Vagina (tissue), 2 donors: Measurements from ENCODE around the gene ACTN4. TPM values are rescaled to one million over a fixed set of nuclear protein-coding genes. Genes with fewer than 3 reads are reported as not detected.

ENCODE experiments used
- DNase-seq, 2 donors: peaks; one replicate each; pipeline ENCODE4 v3.0.0-alpha.2; 2017; ENCODE audit errors: extremely low spot score in 2 of 2
- H3K27ac ChIP-seq: fragments of 200-600 bp; sonication (generic); one replicate; pipeline ENCODE4 v1.5.1; 2019
- H3K27me3 ChIP-seq: fragments of 200-600 bp; sonication (generic); one replicate; pipeline ENCODE4 v1.5.1; 2019
- H3K36me3 ChIP-seq, 2 donors: fragments of 200-600 bp; sonication (generic); one replicate each; pipeline ENCODE4 v1.5.1; 2017 to 2019
- H3K4me1 ChIP-seq: fragments of 200-600 bp; sonication (generic); one replicate; pipeline ENCODE4 v1.5.1; 2019
- H3K4me3 ChIP-seq, 2 donors: fragments of 200-600 bp; sonication (generic); 1 replicate in 1 of 2; 2 replicates in 1 of 2; pipeline ENCODE4 v1.5.1; 2016 to 2019
- H3K9me3 ChIP-seq: fragments of 200-600 bp; sonication (generic); one replicate; pipeline ENCODE4 v1.5.1; 2019
- CTCF ChIP-seq, 3 experiments: fragments of 450-650 bp in 2 of 3; fragments of 200-600 bp in 1 of 3; sonication (generic) in 1 of 3; IDR thresholded peaks; one replicate each; pipeline ENCODE4 v1.5.1; 2017 to 2019; ENCODE audit warnings: antibody characterized with exemption in 3 of 3, mild to moderate bottlenecking in 2 of 3, moderate library complexity in 2 of 3
- POLR2A ChIP-seq, 2 donors: fragments of 450-650 bp; IDR thresholded peaks; one replicate each; pipeline ENCODE4 v1.6.1; 2017; ENCODE audit warnings: antibody characterized with exemption in 2 of 2, mild to moderate bottlenecking in 2 of 2, moderate library complexity in 2 of 2
- POLR2AphosphoS5 ChIP-seq, 2 donors: sonication (generic); formaldehyde crosslinking; IDR thresholded peaks; one replicate each; pipeline ENCODE4 v1.9.0; 2017; ENCODE audit warnings: antibody characterized with exemption in 2 of 2, mild to moderate bottlenecking in 2 of 2, low read depth in 1 of 2; ENCODE audit not compliant: insufficient read depth in 1 of 2
- intact Hi-C: fragments of 100-400 bp; cut with DNase I; formaldehyde crosslinking; loops from one replicate; pipeline ENCODE4 v1.15.1; 2023
- total RNA-seq: library from RNA; depleted of rRNA; stranded (reverse); fragments of >200 nt; gene quantifications from one replicate; pipeline ENCODE4 v1.2.3, GENCODE V29; 2016

ACTN4 gene
- total RNA-seq, 1 donor from 2014 or later: 513 TPM

GRCh38 chr19:38712161-38712748 lies 64.8 kb downstream of the ACTN4 start:
- Histone ChIP-seq H3K4me3 (no peak overlapping the region), H3K36me3 (peaks cover 0 to 76% of the 10 kb centered on the region in 2 donors), H3K27ac (peak overlapping the region; percentile 65), H3K9me3 (no peaks in the 10 kb centered on the region), H3K4me1 (peaks cover 61% of the 10 kb centered on the region), H3K27me3 (no peaks in the 10 kb centered on the region)
- TF ChIP-seq POLR2A (IDR thresholded peaks at IDR 0.05): no peak
- no peak for TF ChIP-seq POLR2AphosphoS5 (IDR thresholded peaks at IDR 0.05; ENCODE audit: insufficient read depth in 1 of 2, low read depth in 1 of 2)
- TF ChIP-seq CTCF (IDR thresholded peaks at IDR 0.05): no peak
- no peak for DNase-seq
- intact Hi-C loops: no loop called here

GRCh38 chr19:38713227-38713649 lies 65.8 kb downstream of the ACTN4 start:
- no peak for DNase-seq
- intact Hi-C loops: no loop called here
- Histone ChIP-seq H3K9me3 (no peaks in the 10 kb centered on the region), H3K4me1 (peaks cover 52% of the 10 kb centered on the region), H3K27ac (peak overlapping the region; percentile 65), H3K27me3 (no peaks in the 10 kb centered on the region), H3K4me3 (no peak overlapping the region), H3K36me3 (peaks cover 0 to 78% of the 10 kb centered on the region in 2 donors)
- TF ChIP-seq POLR2AphosphoS5 (IDR thresholded peaks at IDR 0.05; ENCODE audit: insufficient read depth in 1 of 2, low read depth in 1 of 2): peak in 1 of 2 donors; percentile 74
- no peak for TF ChIP-seq POLR2A (IDR thresholded peaks at IDR 0.05)
- TF ChIP-seq CTCF (IDR thresholded peaks at IDR 0.05): no peak

GRCh38 chr19:38713865-38714264 lies 66.4 kb downstream of the ACTN4 start:
- no peak for DNase-seq
- H3K9me3 ChIP-seq: no peaks in the 10 kb centered on the region
- intact Hi-C loops: no loop called here
- TF ChIP-seq POLR2A (IDR thresholded peaks at IDR 0.05) (no peak), CTCF (IDR thresholded peaks at IDR 0.05) (no peak), POLR2AphosphoS5 (IDR thresholded peaks at IDR 0.05; ENCODE audit: insufficient read depth in 1 of 2, low read depth in 1 of 2) (no peak)
- peak overlapping the region; percentile 61 for H3K27ac ChIP-seq
- H3K4me1 ChIP-seq: peaks cover 48% of the 10 kb centered on the region
- H3K36me3 ChIP-seq: peaks cover 0 to 79% of the 10 kb centered on the region in 2 donors
- no peak overlapping the region for H3K4me3 ChIP-seq
- H3K27me3 ChIP-seq: no peaks in the 10 kb centered on the region

GRCh38 chr19:38714354-38714778 lies 66.9 kb downstream of the ACTN4 start:
- no peaks in the 10 kb centered on the region for H3K9me3 ChIP-seq
- peaks cover 51% of the 10 kb centered on the region for H3K4me1 ChIP-seq
- intact Hi-C loops: no loop called here
- H3K27me3 ChIP-seq: no peaks in the 10 kb centered on the region
- H3K27ac ChIP-seq: peak overlapping the region; percentile 61
- H3K4me3 ChIP-seq: no peak overlapping the region
- TF ChIP-seq CTCF (IDR thresholded peaks at IDR 0.05): no peak
- no peak for TF ChIP-seq POLR2A (IDR thresholded peaks at IDR 0.05)
- no peak for TF ChIP-seq POLR2AphosphoS5 (IDR thresholded peaks at IDR 0.05; ENCODE audit: insufficient read depth in 1 of 2, low read depth in 1 of 2)
- no peak for DNase-seq
- H3K36me3 ChIP-seq: peaks cover 0 to 78% of the 10 kb centered on the region in 2 donors

- no peaks in the 10 kb centered on the region for H3K9me3 ChIP-seq
- H3K27ac ChIP-seq: no peak overlapping the region
- no peak overlapping the region for H3K4me3 ChIP-seq
- intact Hi-C loops: no loop called here
- H3K36me3 ChIP-seq: peaks cover 0 to 70% of the 10 kb centered on the region in 2 donors
- DNase-seq: no peak
- H3K4me1 ChIP-seq: peaks cover 46% of the 10 kb centered on the region
- TF ChIP-seq POLR2AphosphoS5 (IDR thresholded peaks at IDR 0.05; ENCODE audit: insufficient read depth in 1 of 2, low read depth in 1 of 2): no peak
- TF ChIP-seq CTCF (IDR thresholded peaks at IDR 0.05): no peak
- H3K27me3 ChIP-seq: no peaks in the 10 kb centered on the region
Measured at GRCh38 chr19:38715555-38715954, 68.1 kb downstream of the ACTN4 start.
